ENCODE data around the gene LRRC8E.

The LRRC8E gene

GRCh38 chr19:7879111-7879807 lies 9.1 kb upstream of the LRRC8E start:
- TF ChIP-seq, protein P1, sequence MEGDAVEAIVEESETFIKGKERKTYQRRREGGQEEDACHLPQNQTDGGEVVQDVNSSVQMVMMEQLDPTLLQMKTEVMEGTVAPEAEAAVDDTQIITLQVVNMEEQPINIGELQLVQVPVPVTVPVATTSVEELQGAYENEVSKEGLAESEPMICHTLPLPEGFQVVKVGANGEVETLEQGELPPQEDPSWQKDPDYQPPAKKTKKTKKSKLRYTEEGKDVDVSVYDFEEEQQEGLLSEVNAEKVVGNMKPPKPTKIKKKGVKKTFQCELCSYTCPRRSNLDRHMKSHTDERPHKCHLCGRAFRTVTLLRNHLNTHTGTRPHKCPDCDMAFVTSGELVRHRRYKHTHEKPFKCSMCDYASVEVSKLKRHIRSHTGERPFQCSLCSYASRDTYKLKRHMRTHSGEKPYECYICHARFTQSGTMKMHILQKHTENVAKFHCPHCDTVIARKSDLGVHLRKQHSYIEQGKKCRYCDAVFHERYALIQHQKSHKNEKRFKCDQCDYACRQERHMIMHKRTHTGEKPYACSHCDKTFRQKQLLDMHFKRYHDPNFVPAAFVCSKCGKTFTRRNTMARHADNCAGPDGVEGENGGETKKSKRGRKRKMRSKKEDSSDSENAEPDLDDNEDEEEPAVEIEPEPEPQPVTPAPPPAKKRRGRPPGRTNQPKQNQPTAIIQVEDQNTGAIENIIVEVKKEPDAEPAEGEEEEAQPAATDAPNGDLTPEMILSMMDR (IDR thresholded peaks at IDR 0.05; ENCODE audit: unreplicated experiment in 3 of 3), result no peak
- no peaks in the 10 kb centered on the region for H3K36me3 Mint-ChIP-seq (ENCODE audit: low read depth)
- H3K4me1 Mint-ChIP-seq, result peaks cover 5% of the 10 kb centered on the region
- peaks cover 26% of the 10 kb centered on the region for H3K27me3 Mint-ChIP-seq (ENCODE audit: low read depth)
- H3K9me3 Mint-ChIP-seq, result no peaks in the 10 kb centered on the region
- no peak overlapping the region for H3K4me3 Mint-ChIP-seq
- no peak overlapping the region for H3K27ac Mint-ChIP-seq

GRCh38 chr19:7879836-7880235 lies 8.5 kb upstream of the LRRC8E start:
- Mint-ChIP-seq H3K27me3 (ENCODE audit: low read depth) (peaks cover 21% of the 10 kb centered on the region), H3K27ac (no peak overlapping the region), H3K36me3 (ENCODE audit: low read depth) (no peaks in the 10 kb centered on the region), H3K9me3 (no peaks in the 10 kb centered on the region), H3K4me1 (peaks cover 5% of the 10 kb centered on the region), H3K4me3 (no peak overlapping the region)
- TF ChIP-seq, protein P1 (IDR thresholded peaks at IDR 0.05; ENCODE audit: unreplicated experiment in 3 of 3), result no peak

DNA sequence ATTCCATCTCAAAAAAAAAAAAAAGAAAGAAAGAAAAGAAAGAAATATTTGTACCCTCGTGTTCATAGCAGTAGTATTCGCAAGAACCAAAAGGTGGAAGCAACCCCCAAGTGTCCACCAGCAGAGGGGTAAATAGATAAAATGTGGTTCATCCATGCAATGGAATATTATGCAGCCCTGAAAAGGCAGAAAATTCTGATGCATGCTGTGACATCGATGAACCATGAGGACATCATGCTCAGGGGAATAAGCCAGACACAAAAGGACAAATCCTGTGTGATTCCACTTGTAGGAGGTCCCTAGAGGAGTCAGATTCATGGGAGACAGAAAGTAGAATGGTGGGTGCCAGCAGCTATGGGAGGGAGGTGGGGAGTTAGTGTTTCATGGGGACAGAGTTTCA lies 6.4 kb upstream of the LRRC8E start:
- Mint-ChIP-seq H3K4me3 (no peak overlapping the region), H3K9me3 (no peaks in the 10 kb centered on the region), H3K36me3 (ENCODE audit: low read depth) (no peaks in the 10 kb centered on the region), H3K27ac (no peak overlapping the region), H3K27me3 (ENCODE audit: low read depth) (peaks cover 14% of the 10 kb centered on the region), H3K4me1 (peaks cover 5% of the 10 kb centered on the region)
- TF ChIP-seq, protein P1 (IDR thresholded peaks at IDR 0.05; ENCODE audit: unreplicated experiment in 3 of 3), result no peak

DNA sequence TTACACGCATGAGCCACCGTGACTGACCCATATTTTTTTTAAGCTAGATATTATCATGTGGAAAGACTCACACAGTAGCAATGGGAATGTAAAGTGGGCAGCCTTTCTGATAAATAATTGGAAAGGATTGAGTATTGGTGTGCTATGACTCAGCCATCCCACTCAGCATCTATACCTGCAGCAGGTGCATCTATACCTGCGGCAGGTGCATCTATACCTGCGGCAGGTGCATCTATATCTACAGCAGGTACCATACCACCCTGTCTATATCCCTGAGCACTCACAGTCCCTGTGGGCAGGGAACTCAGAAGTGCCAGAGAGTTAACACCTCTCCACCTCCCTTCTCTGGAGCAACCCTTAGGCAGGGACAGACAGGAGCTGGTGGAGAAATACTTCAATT lies 5.2 kb upstream of the LRRC8E start:
- H3K4me1 Mint-ChIP-seq, result no peaks in the 10 kb centered on the region
- H3K36me3 Mint-ChIP-seq (ENCODE audit: low read depth), result no peaks in the 10 kb centered on the region
- peaks cover 14% of the 10 kb centered on the region for H3K27me3 Mint-ChIP-seq (ENCODE audit: low read depth)
- no peak overlapping the region for H3K27ac Mint-ChIP-seq
- H3K9me3 Mint-ChIP-seq, result no peaks in the 10 kb centered on the region
- TF ChIP-seq, protein P1 (IDR thresholded peaks at IDR 0.05; ENCODE audit: unreplicated experiment in 3 of 3), result no peak
- H3K4me3 Mint-ChIP-seq, result no peak overlapping the region

DNA sequence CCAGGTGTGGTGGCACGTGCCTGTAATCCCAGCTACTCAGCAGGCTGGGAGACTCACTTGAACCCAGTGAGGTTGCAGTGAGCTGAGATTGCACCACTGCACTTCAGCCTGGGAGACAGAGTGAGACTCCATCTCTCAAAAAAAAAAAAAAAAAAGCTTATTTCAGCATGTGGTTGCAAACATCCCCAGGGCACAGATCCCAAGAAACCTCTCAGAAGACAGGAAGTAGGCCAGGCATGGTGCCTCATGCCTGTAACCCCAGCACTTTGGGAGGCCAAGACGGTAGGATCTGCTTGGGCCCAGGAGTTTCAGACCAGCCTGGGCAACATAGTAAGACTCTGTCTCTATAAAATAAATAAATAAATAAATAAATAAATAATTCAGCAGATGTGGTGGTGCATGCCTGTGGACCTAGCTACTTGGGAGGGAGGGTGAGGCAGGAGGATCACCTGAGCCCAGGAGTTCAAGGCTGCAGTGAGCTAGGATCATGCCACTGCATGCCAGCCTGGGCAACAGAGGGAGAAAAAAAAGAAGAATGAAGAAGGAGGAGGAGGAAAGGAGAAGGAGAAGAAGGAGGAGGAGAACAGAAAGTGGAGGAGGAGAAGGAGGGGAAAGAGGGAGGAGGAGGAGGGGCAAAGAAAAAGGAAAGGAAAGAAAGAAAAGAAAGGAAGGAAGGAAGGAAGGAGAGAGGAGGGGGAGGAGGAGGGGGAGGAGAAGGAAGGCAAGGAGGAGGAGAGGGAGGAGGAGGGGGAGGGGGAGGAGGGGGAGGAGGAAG lies 4.3 kb upstream of the LRRC8E start:
- TF ChIP-seq, protein P1 (IDR thresholded peaks at IDR 0.05; ENCODE audit: unreplicated experiment in 3 of 3), result no peak
- Mint-ChIP-seq H3K27me3 (ENCODE audit: low read depth) (peaks cover 14% of the 10 kb centered on the region), H3K4me1 (no peaks in the 10 kb centered on the region), H3K4me3 (no peak overlapping the region), H3K9me3 (no peaks in the 10 kb centered on the region), H3K36me3 (ENCODE audit: low read depth) (no peaks in the 10 kb centered on the region), H3K27ac (no peak overlapping the region)

All from nephron (organoid).